SKM-1 treated with dmso at 0.1 percent for 144 hours (cell line): Measurements from ENCODE around the gene PRPF40A.

Experiments used
- DNase-seq: peaks from one replicate; lab custom pipeline; 2025; ENCODE audit not compliant: unreplicated experiment; lab: John Stamatoyannopoulos, UW

PRPF40A gene

GRCh38 chr2:152622219-152622618, 95.0 kb downstream of the PRPF40A start:
- DNase-seq: no peak

GRCh38 chr2:152620985-152621384, 96.3 kb downstream of the PRPF40A start:
- no peak for DNase-seq

- DNase-seq: no peak
Observed at GRCh38 chr2:152620208-152620607, 97.1 kb downstream of the PRPF40A start.

GRCh38 chr2:152618193-152618564, 99.1 kb downstream of the PRPF40A start:
- no peak for DNase-seq

- no peak for DNase-seq
Observed at GRCh38 chr2:152617456-152618192, 99.6 kb downstream of the PRPF40A start.

- DNase-seq: no peak
Observed at GRCh38 chr2:152615177-152615576, 102.1 kb downstream of the PRPF40A start.

GRCh38 chr2:152613235-152613634, 104.0 kb downstream of the PRPF40A start:
- DNase-seq: peak; percentile 13

GRCh38 chr2:152611458-152612231, 105.6 kb downstream of the PRPF40A start:
- DNase-seq: peak; percentile 99

GRCh38 chr2:152609699-152610098, 107.6 kb downstream of the PRPF40A start:
- no peak for DNase-seq

GRCh38 chr2:152609154-152609553, 108.1 kb downstream of the PRPF40A start:
- DNase-seq: no peak

- no peak for DNase-seq
Observed at GRCh38 chr2:152607793-152608300, 109.4 kb downstream of the PRPF40A start.

- no peak for DNase-seq
Observed at GRCh38 chr2:152606941-152607340, 110.3 kb downstream of the PRPF40A start.

GRCh38 chr2:152606081-152606480, 111.2 kb downstream of the PRPF40A start:
- DNase-seq: no peak

- DNase-seq: no peak
Observed at GRCh38 chr2:152603166-152603565, 114.1 kb downstream of the PRPF40A start.

- no peak for DNase-seq
Observed at GRCh38 chr2:152602750-152603149, 114.5 kb downstream of the PRPF40A start.
